Lung (tissue), 12 donors: ENCODE data around the gene ADSL. TPM values are rescaled to one million over a fixed set of nuclear protein-coding genes. Genes with fewer than 3 reads are reported as not detected.

Experiments used
- ATAC-seq: fragments of 200-7000 bp; cut with Tn5 transposase; one replicate; pipeline ENCODE4 v1.9.1; 2020; ENCODE audit warnings: moderate number of reproducible peaks; ENCODE audit not compliant: insufficient read depth, low FRiP score
- DNase-seq, 3 donors: peaks; one replicate each; pipeline ENCODE4 v3.0.0-alpha.2; 2013 to 2017
- H3K27ac ChIP-seq, 2 donors: one replicate each; pipeline ENCODE4 v1.5.1; 2013; ENCODE audit warnings: mild to moderate bottlenecking in 2 of 2, moderate library complexity in 2 of 2, control low read depth in 1 of 2, inconsistent platforms in 1 of 2, low read depth in 1 of 2, low read length in 1 of 2
- H3K27me3 ChIP-seq, 3 donors: one replicate each; pipeline ENCODE4 v1.5.1; 2013; ENCODE audit warnings: low read length in 2 of 3; ENCODE audit not compliant: control insufficient read depth in 3 of 3, insufficient read depth in 3 of 3
- H3K36me3 ChIP-seq, 4 donors: one replicate each; pipeline ENCODE4 v1.5.1; 2013; ENCODE audit warnings: low read length in 4 of 4, mild to moderate bottlenecking in 1 of 4, moderate library complexity in 1 of 4; ENCODE audit not compliant: control insufficient read depth in 4 of 4, insufficient read depth in 4 of 4
- H3K4me1 ChIP-seq, 5 donors: one replicate each; pipeline ENCODE4 v1.5.1; 2013; ENCODE audit warnings: low read length in 5 of 5, mild to moderate bottlenecking in 2 of 5, moderate library complexity in 1 of 5; ENCODE audit not compliant: control insufficient read depth in 5 of 5, insufficient read depth in 5 of 5
- H3K4me3 ChIP-seq: one replicate; pipeline ENCODE4 v1.5.1; 2013; ENCODE audit warnings: mild to moderate bottlenecking, control low read depth, moderate library complexity
- H3K9ac ChIP-seq, 2 donors: one replicate each; pipeline ENCODE4 v1.5.1; 2013; ENCODE audit warnings: low read length in 2 of 2, control low read depth in 1 of 2; ENCODE audit not compliant: insufficient read depth in 1 of 2
- H3K9me3 ChIP-seq, 4 donors: one replicate each; pipeline ENCODE4 v1.5.1; 2013; ENCODE audit warnings: low read length in 3 of 4, mild to moderate bottlenecking in 1 of 4, moderate library complexity in 1 of 4; ENCODE audit not compliant: control insufficient read depth in 4 of 4, insufficient read depth in 3 of 4
- CTCF ChIP-seq: IDR thresholded peaks from 2 replicates; pipeline ENCODE4 v1.5.1; 2012; ENCODE audit warnings: mild to moderate bottlenecking; ENCODE audit errors: control extremely low read depth, extremely low read depth
- WGBS, 2 donors: extraction: QIAGEN DNeasy Blood & Tissue Kit; methylation state at CpG; one replicate each; pipeline ENCODE4 v1.1.7; 2013; 5-methylcytosine and 5-hydroxymethylcytosine counted together
- polyA plus RNA-seq, 2 donors: library from polyadenylated mRNA; stranded (reverse); fragments of 200-250 nt; gene quantifications; one replicate each; pipeline ENCODE4 v1.2.1, GENCODE V29; 2013
- total RNA-seq, 2 donors: library from RNA; depleted of rRNA in 1 of 2; stranded (reverse); fragments of >200 nt in 1 of 2; gene quantifications; one replicate each; pipeline ENCODE4 v1.2.1, GENCODE V29; 2014 to 2021
- donor health status: control.
- donor health status: control.
- donor health status: Bipolar disorder and iron deficiency.
- donor health status: healthy.
- donor health status: DM: yes; HTN: yes; CAD: no.

The ADSL gene
- total and polyA plus RNA-seq, 4 donors = 35.2 to 62.9 (median 43.0) TPM

GRCh38 chr22:40322818-40323447, 23.4 kb upstream of the ADSL start:
- WGBS, 2 donors = 94 to 96% methylated on average over 17 of the region's 17 CpGs
- peaks cover 21 to 35% (median 22%) of the 10 kb centered on the region in 4 donors for H3K36me3 ChIP-seq
- no peak for TF ChIP-seq CTCF

GRCh38 chr22:40323681-40324171, 22.6 kb upstream of the ADSL start:
- peaks cover 3 to 46% (median 10%) of the 10 kb centered on the region in 5 donors for H3K4me1 ChIP-seq

More at GRCh38 chr22:40322818-40323447, 23.4 kb upstream of the ADSL start:
- Histone ChIP-seq H3K27me3 (no peaks in the 10 kb centered on the region), H3K4me3 (no peak overlapping the region), H3K9ac (no peak overlapping the region), H3K27ac (no peak overlapping the region), H3K4me1 (peaks cover 3 to 40% (median 10%) of the 10 kb centered on the region in 5 donors), H3K9me3 (peaks cover 0 to 1% (median 0%) of the 10 kb centered on the region in 4 donors)
- ATAC-seq (no peak), DNase-seq (no peak)

GRCh38 chr22:40324468-40325305, 21.6 kb upstream of the ADSL start:
- Histone ChIP-seq H3K4me3 (no peak overlapping the region), H3K9me3 (peaks cover 0 to 1% (median 0%) of the 10 kb centered on the region in 4 donors), H3K36me3 (peaks cover 16 to 26% (median 20%) of the 10 kb centered on the region in 4 donors), H3K27me3 (no peaks in the 10 kb centered on the region), H3K9ac (no peak overlapping the region), H3K4me1 (peaks cover 3 to 54% (median 10%) of the 10 kb centered on the region in 5 donors), H3K27ac (no peak overlapping the region)
- WGBS, 2 donors = 75 to 80% methylated on average over 19 of the region's 19 CpGs
- DNase-seq = no peak
- ATAC-seq = no peak
- no peak for TF ChIP-seq CTCF

More at GRCh38 chr22:40323681-40324171, 22.6 kb upstream of the ADSL start:
- peaks cover 18 to 30% (median 22%) of the 10 kb centered on the region in 4 donors for H3K36me3 ChIP-seq
- H3K9ac ChIP-seq = no peak overlapping the region
- no peaks in the 10 kb centered on the region for H3K27me3 ChIP-seq
- 83 to 93% methylated on average over 8 of the region's 8 CpGs for WGBS, 2 donors
- H3K27ac ChIP-seq = no peak overlapping the region
- peaks cover 0 to 1% (median 0%) of the 10 kb centered on the region in 4 donors for H3K9me3 ChIP-seq
- DNase-seq = no peak
- TF ChIP-seq CTCF = no peak
- no peak for ATAC-seq
- H3K4me3 ChIP-seq = no peak overlapping the region
